DND-41 (cell line): Measurements from ENCODE around the gene CXCL5.

Experiments used
- ATAC-seq: fragments of 200-7000 bp; cut with Tn5 transposase; 3 replicates; pipeline ENCODE4 v1.9.1; 2021; ENCODE audit warnings: low read depth; ENCODE audit not compliant: insufficient read depth
- DNase-seq: peaks from one replicate; pipeline ENCODE4 v3.0.0-alpha.2; 2020
- H2AFZ ChIP-seq: 2 replicates; pipeline ENCODE4 v1.6.0; 2012; ENCODE audit warnings: low read depth, low read length
- H3K27ac ChIP-seq: 2 replicates; pipeline ENCODE4 v1.5.1; 2012; ENCODE audit warnings: low read length, inconsistent platforms
- H3K27me3 ChIP-seq: fragments of 200-600 bp; sonication (generic); 2 replicates; pipeline ENCODE4 v1.6.0; 2012; ENCODE audit warnings: low read length, mild to moderate bottlenecking, inconsistent platforms; ENCODE audit not compliant: insufficient read depth, poor library complexity
- H3K36me3 ChIP-seq: 2 replicates; pipeline ENCODE4 v1.5.1; 2012; ENCODE audit warnings: low read length, inconsistent platforms; ENCODE audit not compliant: insufficient read depth
- H3K4me1 ChIP-seq: 2 replicates; pipeline ENCODE4 v1.5.1; 2012; ENCODE audit warnings: mild to moderate bottlenecking, low read length; ENCODE audit not compliant: insufficient read depth
- H3K4me2 ChIP-seq: 2 replicates; pipeline ENCODE4 v1.6.0; 2012; ENCODE audit warnings: mild to moderate bottlenecking, moderate library complexity, low read length, inconsistent platforms; ENCODE audit not compliant: insufficient read depth
- H3K4me3 ChIP-seq, 2 experiments: fragments of 200-600 bp in 1 of 2; shearing (Covaris generic) in 1 of 2; 2 replicates each; pipeline ENCODE4 v1.5.1; 2012 to 2016; ENCODE audit warnings: inconsistent platforms in 2 of 2, low read length in 2 of 2, mild to moderate bottlenecking in 2 of 2, low read depth in 1 of 2, moderate library complexity in 1 of 2
- H3K79me2 ChIP-seq: 2 replicates; pipeline ENCODE4 v1.6.0; 2012; ENCODE audit warnings: low read length, inconsistent platforms; ENCODE audit not compliant: insufficient read depth
- H3K9ac ChIP-seq: 2 replicates; pipeline ENCODE4 v1.6.0; 2012; ENCODE audit warnings: low read depth, mild to moderate bottlenecking, inconsistent platforms, low read length, moderate library complexity
- H3K9me3 ChIP-seq: 2 replicates; pipeline ENCODE4 v1.5.1; 2012; ENCODE audit warnings: low read length, moderate library complexity, mild to moderate bottlenecking, inconsistent platforms; ENCODE audit not compliant: insufficient read depth, severe bottlenecking
- H4K20me1 ChIP-seq: 2 replicates; pipeline ENCODE4 v1.6.0; 2012; ENCODE audit warnings: low read length; ENCODE audit not compliant: insufficient read depth
- CTCF ChIP-seq: IDR thresholded peaks from 2 replicates; pipeline ENCODE4 v1.5.1; 2012; ENCODE audit warnings: borderline replicate concordance, low read length, moderate library complexity, mild to moderate bottlenecking; ENCODE audit not compliant: poor library complexity, severe bottlenecking; ENCODE audit errors: extremely low read depth
- EZH2 ChIP-seq: IDR thresholded peaks from 3 replicates; pipeline ENCODE4 v1.6.1; 2012; ENCODE audit warnings: borderline replicate concordance, low read depth, mild to moderate bottlenecking, moderate library complexity, low read length, inconsistent platforms; ENCODE audit not compliant: severe bottlenecking

Gene CXCL5

GRCh38 chr4:73976716-73977115, 21.8 kb downstream of the CXCL5 start:
- no peaks in the 10 kb centered on the region for H3K4me1 ChIP-seq
- no peaks in the 10 kb centered on the region for H3K9me3 ChIP-seq
- H3K4me3 ChIP-seq, result no peak overlapping the region
- no peak overlapping the region for H3K27ac ChIP-seq
- DNase-seq (no peak), ATAC-seq (no peak)
- H3K4me2 ChIP-seq, result no peak overlapping the region
- no peak overlapping the region for H3K9ac ChIP-seq
- no peak overlapping the region for H2AFZ ChIP-seq
- no peaks in the 10 kb centered on the region for H3K27me3 ChIP-seq
- TF ChIP-seq CTCF (no peak), EZH2 (no peak)
- H3K79me2 ChIP-seq, result no peaks in the 10 kb centered on the region
- no peaks in the 10 kb centered on the region for H3K36me3 ChIP-seq
- H4K20me1 ChIP-seq, result no peaks in the 10 kb centered on the region

GRCh38 chr4:73976217-73976616, 22.3 kb downstream of the CXCL5 start:
- Histone ChIP-seq H3K4me3 (no peak overlapping the region), H3K4me2 (no peak overlapping the region)
- ATAC-seq, result no peak; the same call in 2 of the 3 replicates

GRCh38 chr4:73974352-73974751, 24.1 kb downstream of the CXCL5 start:
- no peaks in the 10 kb centered on the region for H3K79me2 ChIP-seq
- no peak overlapping the region for H2AFZ ChIP-seq
- no peak for DNase-seq
- H3K4me3 ChIP-seq, result no peak overlapping the region
- TF ChIP-seq CTCF, result no peak
- no peak for TF ChIP-seq EZH2
- no peaks in the 10 kb centered on the region for H3K4me1 ChIP-seq
- H3K9me3 ChIP-seq, result no peaks in the 10 kb centered on the region
- ATAC-seq, result no peak
- H3K27me3 ChIP-seq, result no peaks in the 10 kb centered on the region
- H3K27ac ChIP-seq, result no peak overlapping the region
- H3K36me3 ChIP-seq, result no peaks in the 10 kb centered on the region
- no peak overlapping the region for H3K9ac ChIP-seq
- H3K4me2 ChIP-seq, result no peak overlapping the region
- H4K20me1 ChIP-seq, result no peaks in the 10 kb centered on the region

More at GRCh38 chr4:73976217-73976616, 22.3 kb downstream of the CXCL5 start:
- no peak for TF ChIP-seq CTCF
- TF ChIP-seq EZH2, result no peak
- H3K27me3 ChIP-seq, result no peaks in the 10 kb centered on the region
- H3K36me3 ChIP-seq, result no peaks in the 10 kb centered on the region
- H3K4me1 ChIP-seq, result no peaks in the 10 kb centered on the region
- DNase-seq, result no peak
- H3K9me3 ChIP-seq, result no peaks in the 10 kb centered on the region
- no peak overlapping the region for H3K9ac ChIP-seq
- H3K79me2 ChIP-seq, result no peaks in the 10 kb centered on the region
- no peaks in the 10 kb centered on the region for H4K20me1 ChIP-seq
- no peak overlapping the region for H2AFZ ChIP-seq
- H3K27ac ChIP-seq, result no peak overlapping the region

- no peaks in the 10 kb centered on the region for H3K9me3 ChIP-seq
- no peaks in the 10 kb centered on the region for H4K20me1 ChIP-seq
- no peaks in the 10 kb centered on the region for H3K27me3 ChIP-seq
- TF ChIP-seq CTCF, result no peak
- no peak for TF ChIP-seq EZH2
- no peak overlapping the region for H3K4me3 ChIP-seq
- H3K4me2 ChIP-seq, result no peak overlapping the region
- DNase-seq, result no peak
- no peaks in the 10 kb centered on the region for H3K36me3 ChIP-seq
- no peaks in the 10 kb centered on the region for H3K79me2 ChIP-seq
- H3K4me1 ChIP-seq, result no peaks in the 10 kb centered on the region
- H2AFZ ChIP-seq, result no peak overlapping the region
- no peak overlapping the region for H3K27ac ChIP-seq
- H3K9ac ChIP-seq, result no peak overlapping the region
- ATAC-seq, result no peak
These were observed 27.5 kb downstream of the CXCL5 start for GRCh38 chr4:73970945-73971344.
